Occipital lobe (tissue), 2 donors: ENCODE results near the gene PTPN20. TPM values are rescaled to one million over a fixed set of nuclear protein-coding genes. Genes with fewer than 3 reads are reported as not detected.
A peak's percentile ranks its signal among the peaks of the same experiment; 100 is the strongest.

Experiments used
- DNase-seq: peaks from one replicate; lab custom pipeline; 2025; lab: John Stamatoyannopoulos, UW
- total RNA-seq: library from RNA; depleted of rRNA; stranded (reverse); fragments of >200 nt; gene quantifications from one replicate; pipeline ENCODE4 v1.2.3, GENCODE V29; 2014

The PTPN20 gene
- total RNA-seq, 1 donor from 2014 or later: 14.2 TPM

DNA sequence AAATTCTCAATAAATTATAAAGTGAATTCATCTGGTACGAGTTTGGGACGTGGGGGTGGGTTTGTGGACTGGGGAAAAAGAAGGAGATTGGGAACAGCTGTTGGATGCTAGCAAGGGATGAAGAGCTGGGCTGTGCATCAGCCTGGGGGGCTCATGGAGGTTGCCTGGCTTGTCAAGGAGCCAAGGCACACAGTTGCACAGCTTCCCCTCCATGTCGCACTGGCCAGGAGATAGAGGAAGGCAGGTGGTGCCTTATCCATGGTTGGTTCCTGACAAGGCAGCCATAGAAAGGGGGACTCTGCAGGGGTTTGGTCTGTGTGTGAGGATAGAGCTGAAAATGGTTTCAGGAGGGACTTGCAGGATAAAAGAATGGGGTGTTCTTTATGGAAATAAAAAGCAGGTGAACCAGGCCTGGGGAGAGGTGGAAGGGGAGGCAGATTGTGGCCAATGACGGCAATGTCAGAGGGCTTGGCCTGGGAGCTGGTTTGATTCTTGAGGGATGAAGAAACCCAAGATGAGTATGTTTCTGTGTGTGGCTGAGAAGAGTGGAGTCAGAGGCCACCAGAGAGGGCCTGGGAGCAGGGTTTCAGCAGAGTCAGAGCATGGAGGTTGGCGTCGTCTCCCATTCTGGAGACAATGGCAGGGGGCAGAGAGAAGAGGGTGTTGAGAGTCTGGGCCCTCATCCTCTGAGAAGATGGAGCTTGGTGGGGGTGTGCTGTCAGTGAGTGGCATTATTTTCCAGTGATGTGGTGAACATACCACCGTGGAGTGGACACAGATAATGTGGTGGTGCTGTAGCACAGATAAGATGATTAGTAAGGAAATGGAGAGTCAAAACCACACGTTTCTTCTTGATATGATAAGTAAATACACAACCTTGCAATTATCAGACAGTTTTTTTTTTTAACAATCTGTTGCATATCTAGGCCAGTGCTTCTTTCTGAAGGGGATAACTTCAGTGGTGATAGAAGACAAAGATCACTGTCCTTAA is 108.2 kb downstream of the PTPN20 start:
- no peak for DNase-seq

DNA sequence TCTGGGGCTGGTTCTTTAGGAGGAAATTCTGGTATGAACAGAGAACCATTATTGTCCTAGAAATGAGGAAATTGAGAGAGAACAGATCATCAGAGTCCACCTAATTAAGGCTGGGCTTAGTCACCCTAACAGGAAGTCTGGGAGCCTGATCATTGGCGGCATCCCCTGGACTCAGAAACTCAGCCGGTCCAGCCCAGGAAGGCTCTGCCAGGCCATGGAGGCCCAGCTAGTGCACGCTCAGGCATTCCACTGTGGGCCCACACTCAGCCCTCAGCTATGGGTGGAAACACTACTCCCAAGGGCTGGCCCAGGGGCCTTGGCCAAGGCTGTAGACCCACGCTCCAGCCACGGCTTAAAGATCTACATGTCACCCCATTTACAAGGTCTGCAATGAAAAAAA is 109.2 kb downstream of the PTPN20 start:
- no peak for DNase-seq

DNA sequence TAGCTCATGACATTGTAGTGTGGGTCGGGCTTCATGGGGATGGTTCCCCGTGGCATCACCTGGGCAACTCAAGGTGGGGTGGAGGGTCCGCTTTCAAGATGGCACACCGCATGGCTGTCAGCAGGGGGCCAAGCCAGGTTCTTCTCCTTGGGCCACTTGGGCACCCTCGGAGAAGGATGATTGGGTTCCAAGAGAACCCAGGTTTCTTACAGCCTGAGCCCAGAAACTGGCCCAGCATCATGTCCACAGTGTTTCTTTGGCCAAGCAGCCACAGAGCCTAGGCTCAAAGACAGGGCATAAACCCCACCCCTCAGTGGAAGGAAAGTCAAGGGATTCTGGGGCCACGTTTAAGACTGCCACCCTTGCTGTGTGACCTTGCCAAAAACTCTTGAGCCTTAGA is 110.6 kb downstream of the PTPN20 start:
- DNase-seq: no peak

DNA sequence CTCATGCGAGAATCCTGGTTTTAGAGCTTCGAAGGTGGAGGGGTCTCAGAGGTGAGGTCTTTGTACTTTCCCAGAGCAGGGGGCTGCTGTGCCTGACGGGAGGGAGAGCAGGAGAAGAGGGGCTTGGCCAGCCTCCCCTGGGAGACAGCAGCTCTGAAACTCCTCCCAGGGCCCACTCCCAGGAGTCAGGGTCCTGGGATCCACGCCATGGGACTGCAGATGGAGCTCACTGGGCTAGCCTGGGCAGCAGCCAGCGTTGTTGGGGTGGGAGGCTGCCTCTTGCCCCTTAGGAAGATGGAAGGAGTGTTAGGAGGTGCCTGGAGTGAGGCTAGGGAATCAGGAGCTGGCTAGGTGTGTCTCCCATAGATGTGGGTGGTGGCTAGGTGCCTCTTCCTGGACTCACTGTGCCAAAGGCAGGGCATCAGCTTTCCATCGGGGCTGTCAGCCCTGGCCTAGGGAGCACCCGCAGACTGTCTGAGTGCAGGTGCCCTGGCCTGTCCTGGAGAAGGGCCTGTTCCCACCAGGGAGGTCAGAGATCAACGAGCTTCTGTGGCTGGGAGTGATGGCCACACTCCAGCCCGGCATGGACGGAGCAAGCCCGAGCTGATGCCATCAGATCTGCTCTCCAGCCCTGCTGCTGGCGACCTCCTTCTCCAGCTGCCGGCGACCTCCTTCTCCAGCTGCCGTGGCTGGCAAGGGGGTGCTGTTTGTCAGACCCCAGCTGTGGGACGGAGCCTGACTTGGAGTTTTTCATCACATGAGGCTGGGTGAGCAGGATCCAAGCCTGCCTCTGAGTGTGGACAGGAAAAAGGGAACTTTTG is 111.3 kb downstream of the PTPN20 start:
- no peak for DNase-seq

DNA sequence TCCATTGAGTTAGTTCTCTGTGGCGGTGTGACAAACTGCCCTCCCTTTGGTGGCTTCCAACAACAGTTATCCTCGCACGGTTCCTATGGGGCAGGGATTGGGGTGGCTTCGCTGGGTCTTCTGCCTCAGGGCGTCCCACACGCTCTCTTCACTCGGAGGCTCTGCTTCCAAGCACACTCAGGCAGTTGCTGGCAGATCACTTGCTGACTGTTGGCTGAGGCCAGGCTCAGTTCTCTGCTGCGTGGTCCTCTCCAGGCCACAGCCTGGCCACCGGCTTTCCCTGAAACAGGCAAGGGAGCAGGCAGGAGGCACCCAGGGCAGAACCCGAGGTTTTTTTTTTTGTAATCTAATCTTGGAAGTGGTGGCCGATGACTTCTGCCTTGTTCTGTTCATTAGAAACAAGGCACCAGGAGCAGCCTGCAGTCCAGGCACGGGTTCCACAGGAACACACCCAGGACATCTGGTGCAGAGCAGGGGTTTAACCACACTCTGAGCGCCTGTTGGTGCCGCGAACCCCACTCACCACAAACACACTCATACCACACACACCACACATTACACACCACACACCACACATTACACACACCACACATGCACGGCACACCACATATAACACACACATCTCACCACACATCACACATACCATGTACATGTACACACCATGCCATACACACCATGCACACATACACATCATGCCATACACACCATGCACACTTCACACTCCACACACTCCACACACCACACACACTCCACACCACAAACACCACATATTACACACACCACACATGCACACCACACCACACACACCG is 112.2 kb downstream of the PTPN20 start:
- no peak for DNase-seq

DNA sequence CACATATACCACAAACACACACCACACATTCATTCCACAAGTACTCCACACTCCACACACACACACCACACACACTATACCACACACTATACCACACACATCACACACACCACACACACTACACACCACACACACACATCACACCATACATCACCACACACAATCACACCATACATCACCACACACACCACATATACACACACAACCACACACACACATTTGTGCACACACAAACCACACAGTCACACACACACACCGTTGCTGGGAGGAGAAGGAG is 112.8 kb downstream of the PTPN20 start:
- DNase-seq: no peak

DNA sequence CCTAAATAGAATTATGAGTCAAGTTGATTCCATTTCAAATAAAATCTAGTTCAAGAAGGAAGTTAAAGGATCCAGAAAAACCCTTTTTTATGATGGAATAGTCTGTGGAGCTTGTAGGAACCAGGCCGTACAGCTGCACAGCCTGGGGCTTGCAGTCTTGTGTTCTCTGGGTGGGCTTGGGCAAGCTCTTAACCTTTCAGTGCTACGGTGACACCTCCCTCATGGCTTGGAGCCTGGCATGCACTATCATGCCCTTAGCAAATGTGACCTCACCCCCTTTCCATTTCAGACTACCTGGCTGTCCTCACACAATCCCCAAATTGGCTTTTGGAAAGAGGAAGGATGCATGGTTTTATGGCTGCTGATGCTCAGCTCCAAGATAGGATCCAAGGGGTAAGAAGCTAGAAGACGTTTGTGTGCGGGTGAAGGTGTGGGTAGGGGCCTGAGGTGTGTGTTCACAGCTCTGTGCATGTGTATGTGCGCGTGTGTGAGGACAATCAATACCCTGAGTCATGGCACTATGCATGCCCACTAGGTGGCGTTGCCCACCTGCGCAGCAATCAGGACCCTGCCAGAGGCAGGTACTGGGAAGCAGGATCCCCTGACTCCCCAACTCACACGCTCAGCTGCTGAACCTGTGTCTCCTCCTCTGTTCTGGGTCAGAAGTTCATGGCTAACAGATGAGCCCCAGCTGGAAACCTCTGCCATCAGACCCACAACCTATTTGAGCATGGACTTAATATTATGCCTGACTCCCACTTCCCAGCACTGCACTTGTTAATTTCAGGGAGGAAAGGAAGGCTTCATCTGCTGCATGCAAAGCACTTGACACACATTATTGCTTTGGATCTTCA is 113.4 kb downstream of the PTPN20 start:
- DNase-seq: peak; percentile 36

DNA sequence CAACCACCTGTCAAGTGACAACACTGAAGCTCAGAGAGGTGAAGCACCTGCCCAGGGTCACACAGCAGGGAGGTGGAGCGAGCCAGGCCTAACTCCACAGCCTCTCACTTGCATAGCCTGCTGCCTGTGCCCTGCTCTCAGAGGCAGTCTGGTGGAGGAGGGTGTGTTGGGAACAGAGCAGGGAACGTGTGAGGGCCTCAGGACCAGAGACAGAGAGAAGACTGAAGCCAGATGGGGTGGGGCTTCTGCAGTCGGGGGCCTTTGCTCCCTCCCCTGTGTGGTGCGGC is 114.0 kb downstream of the PTPN20 start:
- DNase-seq: no peak

DNA sequence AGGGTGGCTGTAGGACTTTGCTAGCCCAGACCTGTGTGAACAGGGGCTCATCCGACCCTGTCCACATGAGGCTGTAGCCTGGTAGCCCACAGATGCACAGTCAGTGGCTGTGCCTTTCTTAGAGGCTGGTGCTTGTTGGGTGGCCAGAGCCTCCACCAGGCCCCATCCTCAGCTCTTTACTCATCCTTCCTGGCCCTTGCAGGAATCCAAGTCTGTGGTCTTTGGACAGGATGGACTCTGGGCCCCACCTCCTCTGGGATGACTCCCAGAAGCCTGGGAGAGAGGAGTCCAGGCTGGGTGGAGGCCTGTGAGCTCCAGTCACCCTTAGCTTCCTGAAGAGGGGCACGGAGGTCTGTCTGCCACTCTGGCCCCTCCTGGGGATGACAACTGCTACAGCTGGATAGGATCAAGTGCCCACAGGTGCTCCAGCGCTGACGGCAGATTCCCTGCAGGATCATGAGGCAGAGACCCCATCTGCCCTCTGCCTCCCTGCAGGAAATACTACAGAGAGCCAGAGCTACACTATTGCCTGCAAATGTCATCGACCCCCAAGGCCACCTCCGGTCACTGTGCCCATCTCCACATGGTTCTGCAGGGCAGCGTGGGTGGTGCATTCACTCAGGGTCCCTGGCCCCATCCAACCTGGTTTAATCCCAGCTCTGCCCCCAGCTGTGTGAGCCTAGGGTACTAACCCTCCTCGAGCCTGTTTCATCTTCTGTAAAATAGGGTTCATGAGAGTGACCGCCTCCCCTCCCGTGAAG is 114.5 kb downstream of the PTPN20 start:
- DNase-seq: no peak

DNA sequence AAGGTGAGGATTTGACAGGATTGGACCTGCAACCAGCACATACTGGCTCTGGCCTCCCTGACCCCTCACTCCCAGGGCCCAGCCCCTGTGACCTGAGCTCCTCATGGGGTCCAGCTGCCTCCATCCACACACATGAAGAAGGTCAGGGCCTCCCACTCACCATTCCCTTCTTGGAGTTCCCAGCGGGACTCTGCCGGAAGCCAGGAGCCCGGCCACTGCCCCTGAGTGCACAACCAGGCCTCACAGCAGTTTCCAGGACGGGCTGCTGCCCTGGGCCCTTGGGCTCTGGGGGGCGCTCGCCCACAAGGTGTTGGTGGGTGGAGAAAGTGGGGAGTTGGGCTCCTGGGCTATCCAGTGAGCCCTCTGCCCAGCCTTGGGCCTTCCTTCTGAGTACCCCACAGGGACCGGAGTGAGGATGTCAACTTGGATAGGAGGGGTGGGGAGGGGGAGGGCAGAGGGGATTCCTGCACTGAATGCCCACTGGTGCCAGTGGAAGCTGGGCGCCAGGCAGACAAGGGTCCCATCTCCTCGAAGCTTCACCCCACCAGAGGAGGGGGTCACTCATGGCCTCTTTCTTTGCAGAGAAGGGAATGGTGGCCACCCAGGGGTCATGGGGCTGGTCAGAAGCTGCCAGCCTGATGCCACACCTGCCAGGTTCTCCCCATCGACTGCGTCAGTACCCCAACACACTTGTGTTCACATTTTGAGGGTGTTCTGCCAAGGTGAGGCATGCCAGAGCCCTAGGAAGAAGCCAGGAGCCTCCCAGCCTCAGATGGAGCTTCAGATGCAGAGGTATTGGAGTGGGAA is 115.3 kb downstream of the PTPN20 start:
- no peak for DNase-seq

DNA sequence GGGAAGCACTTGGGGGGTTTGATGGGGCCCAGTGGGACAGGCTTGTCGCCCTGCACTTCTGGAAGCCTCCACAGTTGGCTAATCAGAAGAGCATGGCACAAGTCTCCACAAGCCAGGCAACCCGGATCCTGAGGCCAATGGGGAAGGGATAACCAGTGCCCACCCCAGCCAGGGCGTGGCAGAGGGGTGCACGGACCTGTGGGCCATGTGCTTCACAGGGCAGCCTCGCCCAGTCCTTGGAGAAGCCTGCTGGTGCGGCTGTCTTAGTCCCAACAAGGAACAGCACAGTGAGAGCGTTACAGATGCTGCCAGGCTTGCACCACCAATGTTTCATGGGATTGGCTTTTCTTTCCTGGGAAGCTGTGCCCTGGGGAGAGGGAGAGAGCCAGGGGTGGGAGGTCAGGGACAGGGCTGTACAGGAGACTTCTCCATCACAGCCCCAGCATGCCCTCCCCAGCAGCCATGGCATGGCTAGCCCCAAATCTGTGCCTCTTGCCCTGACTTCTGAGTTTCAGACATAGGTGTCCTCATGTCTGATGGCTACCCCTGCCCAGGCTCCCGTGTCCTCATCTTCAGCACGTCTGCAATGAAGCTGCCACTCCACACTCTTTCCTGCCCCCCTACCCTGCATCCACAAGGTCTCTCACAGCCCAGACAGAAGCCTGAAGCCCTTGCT is 116.0 kb downstream of the PTPN20 start:
- no peak for DNase-seq

DNA sequence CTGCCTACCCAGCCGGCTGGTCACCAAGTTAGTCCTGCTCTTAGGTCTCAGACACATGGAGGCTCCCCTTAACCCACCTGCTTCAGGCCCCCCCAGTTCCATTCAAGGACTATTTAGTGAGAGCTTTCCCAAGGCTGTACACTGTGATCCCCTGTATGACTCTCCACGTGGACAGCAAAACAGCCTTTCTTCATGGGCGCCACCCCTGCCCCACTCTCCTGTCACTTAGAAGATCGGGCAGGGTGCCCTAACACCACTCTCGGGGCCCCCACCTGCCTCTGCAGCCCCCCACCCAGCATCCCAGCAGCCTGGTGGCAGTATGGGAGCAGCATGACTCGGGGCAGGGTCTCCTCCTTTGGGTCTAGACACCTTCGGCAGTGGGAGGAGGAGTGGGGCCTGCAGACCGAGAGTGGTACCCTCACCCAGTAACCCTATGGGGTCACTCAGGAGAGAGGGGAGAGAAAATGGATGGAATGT is 116.6 kb downstream of the PTPN20 start:
- no peak for DNase-seq

DNA sequence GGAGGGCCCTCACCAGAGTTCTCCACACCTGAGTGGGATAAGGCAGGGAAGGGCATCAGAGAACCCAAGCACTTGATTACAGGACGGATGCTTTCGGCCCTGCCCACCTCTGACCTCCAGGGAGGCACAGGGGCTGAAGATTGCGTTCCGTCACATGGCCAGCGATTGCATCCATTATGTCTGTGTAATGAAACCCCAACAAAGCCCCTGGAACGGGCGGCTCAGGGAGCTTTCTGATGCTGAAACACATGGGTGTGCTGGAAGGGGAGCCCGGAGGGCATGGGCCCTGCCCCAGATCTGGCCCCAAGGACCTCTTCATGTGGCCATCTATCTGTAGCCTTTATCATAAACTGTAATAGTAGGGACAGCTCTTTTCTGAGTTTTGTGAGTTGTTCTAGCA is 117.2 kb downstream of the PTPN20 start:
- no peak for DNase-seq

DNA sequence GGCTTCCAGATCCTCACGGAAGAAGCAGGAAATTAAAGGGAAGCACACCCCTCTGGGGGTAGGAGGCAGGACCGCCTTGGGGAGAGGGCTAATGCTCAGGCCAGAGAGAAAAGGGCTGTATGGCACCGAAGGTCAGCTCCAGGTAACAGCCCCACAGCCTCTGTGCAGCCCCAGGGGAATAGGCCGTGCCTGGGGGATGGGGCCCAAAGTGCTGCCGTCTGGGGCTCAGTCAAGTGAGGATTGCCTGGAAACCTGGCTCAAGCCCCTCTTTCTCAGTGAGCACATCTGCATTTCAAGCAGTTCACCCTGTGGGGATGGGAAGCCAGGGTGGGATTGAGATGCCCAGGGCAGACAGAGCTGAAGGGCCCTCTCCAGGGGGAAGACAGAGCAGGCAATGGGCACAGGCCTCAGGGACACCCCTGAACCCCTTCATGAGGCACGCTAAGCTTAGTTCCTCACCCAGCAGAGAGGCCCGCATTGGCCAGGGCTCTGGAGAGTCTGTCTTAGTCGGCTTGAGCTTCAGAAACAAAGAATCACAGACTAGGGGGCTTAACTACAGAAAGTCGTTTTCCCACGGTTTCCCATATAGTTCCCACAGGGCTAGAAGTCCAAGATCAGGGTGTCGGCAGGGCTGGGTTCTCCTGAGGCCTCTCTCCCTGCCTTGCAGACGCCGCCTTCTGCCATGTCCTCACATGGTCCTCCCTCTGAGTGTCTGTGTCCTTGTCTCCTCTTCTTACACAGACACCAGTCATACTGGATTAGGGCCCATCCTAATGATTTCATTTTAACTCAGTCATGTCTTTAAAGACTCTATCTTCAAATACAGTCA is 118.2 kb downstream of the PTPN20 start:
- DNase-seq: no peak

DNA sequence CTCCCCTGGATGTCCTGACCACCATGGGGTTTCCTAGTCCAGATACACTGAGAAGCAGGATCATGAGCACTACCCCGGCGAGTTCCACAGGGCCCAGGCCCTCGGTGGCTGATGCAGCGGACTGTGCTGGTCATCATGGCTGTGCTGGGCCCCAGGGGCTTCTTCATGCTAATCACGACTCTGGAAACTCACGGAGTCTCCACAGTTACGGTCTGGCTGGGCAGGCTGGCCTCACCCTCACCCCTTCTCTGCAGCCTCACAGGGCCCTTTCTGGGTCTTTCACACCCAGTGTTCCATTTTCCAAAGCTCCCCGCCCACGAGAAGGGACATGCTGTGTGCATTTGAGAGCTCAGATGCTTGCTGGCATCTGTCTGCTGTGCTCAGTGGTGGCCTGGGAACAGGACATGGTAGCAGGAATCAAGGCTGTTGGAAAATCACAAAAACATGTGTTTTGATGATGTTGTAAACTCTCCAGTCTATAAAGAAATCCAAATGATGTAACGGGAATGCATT is 119.0 kb downstream of the PTPN20 start:
- no peak for DNase-seq

DNA sequence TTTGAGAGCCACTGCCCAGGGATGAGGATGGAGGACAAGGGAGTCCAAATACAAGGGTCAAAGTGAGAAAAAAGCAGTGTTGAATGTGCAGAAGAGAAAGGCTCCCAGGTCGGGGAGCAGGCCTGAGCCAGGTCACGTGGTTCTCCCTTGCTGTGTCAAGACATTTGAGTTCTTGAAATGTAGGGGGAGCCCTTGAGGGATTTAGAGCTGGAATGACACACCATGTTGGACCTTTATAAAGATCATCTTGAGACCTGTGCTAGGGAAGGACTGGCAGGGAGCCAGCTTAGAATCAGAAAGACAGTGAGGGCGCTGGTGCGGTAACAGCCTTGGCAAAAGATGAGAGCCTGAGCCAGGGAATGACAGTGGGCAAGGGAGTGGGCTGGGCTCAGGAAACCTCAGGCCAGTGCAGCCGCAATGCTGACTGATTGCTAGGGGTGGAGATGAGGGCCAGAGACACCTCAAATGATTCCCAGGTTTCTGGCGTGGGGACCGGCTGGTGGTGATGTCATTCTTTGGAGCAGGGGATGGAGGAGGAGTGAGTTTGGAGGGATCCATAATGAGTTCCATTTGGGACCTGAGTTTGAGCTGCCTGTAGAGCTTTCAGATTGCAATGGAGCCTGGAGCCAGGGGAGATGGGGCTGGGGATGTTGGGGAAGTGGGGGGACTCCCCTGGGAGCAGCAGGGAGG is 120.1 kb downstream of the PTPN20 start:
- DNase-seq: no peak

DNA sequence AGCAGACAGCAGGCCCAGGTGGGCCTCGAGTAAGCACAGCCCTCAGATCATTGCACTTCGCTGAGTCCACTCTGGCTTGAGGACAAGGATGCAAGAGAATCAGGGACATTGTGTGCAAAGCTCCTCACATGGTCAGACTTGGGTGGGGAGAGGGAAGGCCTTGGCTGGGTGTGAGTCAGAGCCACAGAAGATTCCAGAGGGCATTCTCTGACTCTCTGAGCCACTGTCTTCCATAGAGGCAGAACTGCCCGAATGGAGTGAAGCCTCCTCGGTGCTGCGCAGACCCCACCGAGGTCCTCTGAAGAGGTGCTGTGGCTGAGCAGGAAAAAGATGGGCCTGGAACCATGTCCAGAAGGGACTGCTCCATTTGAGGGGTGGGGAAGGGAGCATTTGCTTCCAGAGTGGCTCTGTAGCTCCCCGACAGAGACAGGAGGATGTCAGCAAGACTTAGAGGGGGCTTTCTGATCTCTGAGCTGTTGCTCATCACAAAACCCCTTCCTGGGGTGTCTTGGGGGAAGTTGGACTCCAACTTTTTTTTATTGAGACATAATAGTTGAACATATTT is 120.8 kb downstream of the PTPN20 start:
- no peak for DNase-seq
